Measurements from ENCODE around the gene ZNF415.
"Not testable (repeated sequence)": the region's sequence is repeated elsewhere in the genome, so short reads cannot be mapped to it uniquely, and the experiment has no call there.

ZNF415 gene

GRCh38 chr19:53132141-53132991 lies at the start of gene ZNF415:
TSS of gene ZNF415 (minus strand) at chr19:53132910. CDS start at chr19:53122676, 10,234 bp downstream.
- DNase-seq = peak; percentile 16

- no peak for DNase-seq
These were observed 49.5 kb upstream of the ZNF415 start for GRCh38 chr19:53182202-53182601.

GRCh38 chr19:53177986-53178385 lies 45.3 kb upstream of the ZNF415 start:
- no peak for DNase-seq

GRCh38 chr19:53172889-53173288 lies 40.2 kb upstream of the ZNF415 start:
- DNase-seq = no peak

GRCh38 chr19:53165691-53166091 lies 33.0 kb upstream of the ZNF415 start:
- no peak for DNase-seq

GRCh38 chr19:53161123-53161522 lies 28.4 kb upstream of the ZNF415 start:
- DNase-seq = no peak

- no peak for DNase-seq
These were observed 27.6 kb upstream of the ZNF415 start for GRCh38 chr19:53160350-53160749.

GRCh38 chr19:53158119-53158656 lies 25.5 kb upstream of the ZNF415 start:
- DNase-seq = peak; percentile 4

GRCh38 chr19:53157626-53158025 lies 24.9 kb upstream of the ZNF415 start:
- no peak for DNase-seq

- DNase-seq = no peak
These were observed 24.1 kb upstream of the ZNF415 start for GRCh38 chr19:53156850-53157249.

GRCh38 chr19:53147645-53148044 lies 14.9 kb upstream of the ZNF415 start:
- no peak for DNase-seq

- DNase-seq = no peak
These were observed 7.6 kb upstream of the ZNF415 start for GRCh38 chr19:53140351-53140750.

- DNase-seq = no peak
These were observed 3.7 kb upstream of the ZNF415 start for GRCh38 chr19:53136432-53136831.

- DNase-seq = no peak
These were observed 983 bp downstream of the ZNF415 start for GRCh38 chr19:53131727-53132126.

- DNase-seq = no peak
These were observed 1.6 kb downstream of the ZNF415 start for GRCh38 chr19:53131085-53131590.

GRCh38 chr19:53130506-53130905 lies 2.2 kb downstream of the ZNF415 start:
- no peak for DNase-seq

- not testable (repeated sequence) for DNase-seq
These were observed 5.8 kb downstream of the ZNF415 start for GRCh38 chr19:53126733-53127526.

- DNase-seq = no peak
These were observed 9.3 kb downstream of the ZNF415 start for GRCh38 chr19:53123400-53123799.

- no peak for DNase-seq
These were observed 20.4 kb downstream of the ZNF415 start for GRCh38 chr19:53112286-53112685.

- no peak for DNase-seq
These were observed 23.2 kb downstream of the ZNF415 start for GRCh38 chr19:53109527-53109926.

- peak; percentile 98 for DNase-seq
These were observed 29.2 kb downstream of the ZNF415 start, which contains the start of gene ZNF160 for GRCh38 chr19:53103234-53104203. TSS of gene ZNF160 (minus strand) at chr19:53103422. CDS start at chr19:53086276, 17,146 bp downstream.

- DNase-seq = peak; percentile 41
These were observed 29.9 kb downstream of the ZNF415 start for GRCh38 chr19:53102756-53103233.
